HG02759 (cell line): ENCODE data around the gene FOXE3.

Experiments
- ATAC-seq: cut with Tn5 transposase; IDR thresholded peaks from one replicate; pipeline ENCODE4 v1.9.1; 2021; ENCODE audit warnings: mild to moderate bottlenecking, moderate library complexity; ENCODE audit not compliant: unreplicated experiment

Gene FOXE3

DNA sequence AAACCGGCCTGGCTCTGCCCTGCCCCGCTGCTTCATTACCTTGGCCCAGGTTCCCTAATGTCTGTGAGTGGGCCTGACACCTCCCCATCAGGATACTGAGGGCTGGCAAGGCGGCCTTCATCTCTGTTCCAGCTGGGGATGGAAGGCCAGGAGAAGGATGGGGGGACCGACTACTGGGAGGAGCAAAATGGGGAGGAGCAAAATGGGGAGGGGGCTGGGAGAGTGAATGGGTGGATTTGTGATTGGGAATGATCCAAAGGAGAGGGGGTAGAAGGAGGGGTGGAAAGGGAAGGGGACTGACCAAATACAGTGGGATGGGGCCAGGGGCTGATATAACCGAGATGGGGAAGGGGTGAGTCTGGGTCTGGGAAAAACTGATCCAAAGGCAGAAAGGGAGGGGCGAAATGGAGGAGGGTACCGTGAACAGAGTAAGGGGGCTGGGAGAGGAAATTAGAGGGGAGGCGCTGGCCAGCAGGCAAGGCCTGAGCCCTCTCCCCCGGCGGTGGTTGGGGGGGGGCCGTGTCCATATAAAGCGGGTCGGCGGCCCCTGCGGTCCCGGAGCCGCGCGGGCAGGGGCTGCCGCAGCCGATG, at the start of gene FOXE3:
TSS of gene FOXE3 (plus strand) at position 558 of the 591 bp plus-strand sequence. CDS start at position 589, 31 bp downstream.
- no peak for ATAC-seq

- no peak for ATAC-seq
Measured at GRCh38 chr1:47367651-47368050, 48.4 kb upstream of the FOXE3 start.

DNA sequence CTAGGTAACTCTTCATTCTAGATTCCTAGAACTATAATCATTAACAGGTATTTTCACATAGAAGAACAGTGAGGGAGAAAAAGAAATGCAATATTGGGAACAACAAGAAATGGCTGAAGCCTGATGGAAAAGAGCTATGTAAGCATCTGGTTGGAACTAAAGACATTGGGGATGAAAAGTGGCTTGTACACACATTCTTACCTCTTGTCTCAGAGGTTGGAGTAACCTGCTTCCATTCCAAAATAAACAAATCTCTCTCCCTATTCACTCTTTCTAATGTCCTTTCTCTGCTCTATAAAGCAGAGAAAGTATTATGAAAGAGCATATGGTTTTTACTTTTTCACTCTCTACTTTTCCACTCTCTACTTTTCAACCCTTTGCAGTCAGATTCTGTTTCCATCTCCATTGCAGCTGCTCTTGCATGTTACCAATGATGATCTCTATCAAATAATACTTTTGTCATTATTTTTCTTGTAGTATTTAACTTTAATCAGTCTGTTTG, 45.0 kb upstream of the FOXE3 start:
- no peak for ATAC-seq

- ATAC-seq: no peak
Measured at GRCh38 chr1:47374501-47374900, 41.6 kb upstream of the FOXE3 start.

DNA sequence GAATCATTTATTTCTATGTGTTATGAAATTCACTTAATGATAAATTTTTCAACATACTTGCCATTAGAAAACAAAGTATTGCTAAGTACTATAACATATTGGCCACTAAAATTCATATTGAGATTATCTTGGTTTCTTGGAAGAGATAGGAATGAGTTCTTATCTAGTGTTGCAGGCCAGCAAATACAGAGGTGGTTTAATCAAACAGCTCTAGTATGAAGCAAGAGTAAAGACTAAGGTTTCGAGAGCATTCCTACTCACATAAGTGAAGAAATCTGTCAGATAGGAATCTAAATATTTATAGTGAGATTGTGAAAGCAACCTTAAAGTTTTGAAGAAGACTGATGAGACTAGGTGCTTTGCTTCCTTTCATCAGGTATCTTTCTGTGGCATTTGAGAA, 37.9 kb upstream of the FOXE3 start:
- no peak for ATAC-seq

DNA sequence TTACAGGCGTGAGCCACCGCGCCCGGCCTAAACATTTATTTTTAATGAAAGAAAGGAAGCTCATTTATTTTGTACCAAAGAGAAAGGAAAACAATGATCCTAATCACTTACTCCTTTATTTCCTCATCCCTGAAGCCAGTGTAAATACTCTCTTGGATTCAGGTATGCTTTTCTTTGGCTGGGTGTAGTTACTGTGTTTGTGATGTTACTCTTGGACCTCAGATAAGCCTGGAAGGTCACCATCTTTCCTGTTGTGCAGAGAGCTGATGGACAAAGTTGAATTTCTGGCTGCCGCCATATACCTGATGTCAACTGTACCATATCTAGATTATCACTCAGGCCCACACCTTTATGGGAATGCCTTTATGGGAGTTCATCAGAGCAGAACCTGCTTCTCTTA, 35.4 kb upstream of the FOXE3 start:
- ATAC-seq: no peak

DNA sequence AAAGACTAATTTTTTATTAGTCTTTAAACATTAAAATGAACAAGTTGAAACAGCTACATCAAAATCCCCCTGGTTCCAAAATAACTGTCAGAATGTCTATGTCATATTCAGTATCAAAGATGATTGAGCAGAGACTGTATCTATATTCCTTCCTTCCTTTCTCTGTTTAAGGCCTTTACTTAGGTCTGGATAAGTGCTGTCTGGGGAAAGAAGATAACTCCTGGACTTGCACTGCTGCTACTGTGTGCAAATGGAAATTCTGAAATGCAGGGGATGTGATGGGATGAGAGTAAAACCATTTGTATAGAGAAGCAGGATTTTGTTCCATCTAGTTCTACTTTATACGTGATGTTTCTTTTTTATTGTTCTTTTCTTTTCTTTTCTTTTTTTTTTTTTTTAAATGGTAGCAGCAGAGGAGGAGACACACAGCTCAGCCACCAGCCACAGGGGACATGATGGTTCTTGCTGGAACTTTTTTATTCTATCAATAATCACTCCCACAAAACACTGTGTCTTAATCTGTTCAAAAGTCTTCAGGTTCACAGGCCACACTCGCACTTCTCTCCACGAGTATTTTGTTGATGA, 33.6 kb upstream of the FOXE3 start:
- ATAC-seq: no peak

GRCh38 chr1:47384083-47384482, 32.0 kb upstream of the FOXE3 start:
- no peak for ATAC-seq

- ATAC-seq: no peak
Measured at GRCh38 chr1:47385020-47385419, 31.1 kb upstream of the FOXE3 start.

DNA sequence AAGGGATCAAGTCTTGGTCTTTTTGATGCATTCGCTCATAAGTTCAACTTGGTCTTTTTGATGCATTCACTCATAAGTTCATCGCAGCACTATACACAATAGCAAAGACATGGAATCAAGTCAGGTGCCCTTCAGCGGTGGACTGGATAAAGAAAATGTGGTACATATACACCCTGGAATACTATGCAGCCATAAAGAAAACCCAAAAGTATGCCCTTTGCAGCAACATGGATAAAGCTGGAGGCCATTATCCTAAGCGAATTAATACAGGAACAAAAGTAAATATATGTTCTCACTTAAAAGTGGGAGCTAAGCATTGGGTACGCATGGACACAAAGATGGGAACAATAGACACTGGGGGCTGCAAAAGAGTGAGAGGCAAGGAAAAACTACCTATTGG, 29.8 kb upstream of the FOXE3 start:
- ATAC-seq: no peak

DNA sequence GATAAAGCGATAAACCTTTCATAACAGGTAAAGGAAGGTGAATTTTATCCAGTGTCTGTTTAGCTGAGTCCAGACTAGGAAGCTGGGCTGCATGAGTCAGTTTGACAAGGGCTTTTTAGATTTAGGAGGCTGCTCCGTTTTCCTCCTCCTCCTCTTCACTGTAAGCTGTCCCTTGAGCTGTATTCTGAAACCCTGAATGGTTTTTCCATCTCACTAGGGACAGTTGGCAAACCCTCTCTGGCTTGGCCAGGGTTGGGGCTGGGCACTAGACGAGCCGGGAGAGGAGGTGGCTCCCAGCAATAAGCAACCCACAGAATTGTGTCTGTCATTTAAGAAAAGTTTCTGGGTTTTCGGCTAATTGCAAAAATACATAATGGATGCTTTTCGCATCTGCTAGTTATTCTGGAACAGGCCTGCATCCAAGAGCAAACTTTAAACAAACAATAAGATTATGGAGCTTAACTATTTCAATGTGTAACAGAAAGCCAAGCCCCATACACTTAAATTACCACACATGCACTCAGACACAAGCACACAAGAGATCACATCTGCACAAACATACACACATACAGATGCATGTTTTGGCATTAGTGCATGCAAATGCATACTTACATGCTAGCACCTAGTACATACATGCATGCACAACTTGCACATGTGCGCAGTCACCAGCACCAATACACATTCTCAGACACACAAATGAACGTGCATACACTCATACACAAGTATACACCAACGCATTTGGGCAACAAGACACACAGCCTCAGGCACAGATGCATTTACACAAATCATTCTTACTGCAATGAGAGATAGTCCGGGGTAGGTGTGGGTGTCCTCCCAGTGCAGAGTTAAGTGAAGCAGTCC, 27.8 kb upstream of the FOXE3 start:
- peak; percentile 29 for ATAC-seq

DNA sequence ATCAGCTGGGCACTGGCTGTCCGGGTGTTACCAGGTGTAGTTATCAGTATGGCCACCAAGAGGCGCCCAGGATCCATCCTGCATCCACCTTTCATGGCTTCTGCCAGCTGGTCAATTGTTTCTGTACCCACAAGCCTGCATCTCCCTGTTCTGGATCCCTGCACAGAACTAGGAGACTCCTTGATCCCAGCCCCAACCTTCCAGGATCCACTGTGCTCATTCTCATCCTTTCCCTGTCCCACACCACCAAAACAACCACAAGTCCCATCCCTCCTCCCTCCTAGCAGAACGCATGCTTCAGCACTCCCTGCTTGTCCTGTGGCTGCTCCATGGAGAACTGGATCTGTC, 27.2 kb upstream of the FOXE3 start:
- ATAC-seq: peak; percentile 75

DNA sequence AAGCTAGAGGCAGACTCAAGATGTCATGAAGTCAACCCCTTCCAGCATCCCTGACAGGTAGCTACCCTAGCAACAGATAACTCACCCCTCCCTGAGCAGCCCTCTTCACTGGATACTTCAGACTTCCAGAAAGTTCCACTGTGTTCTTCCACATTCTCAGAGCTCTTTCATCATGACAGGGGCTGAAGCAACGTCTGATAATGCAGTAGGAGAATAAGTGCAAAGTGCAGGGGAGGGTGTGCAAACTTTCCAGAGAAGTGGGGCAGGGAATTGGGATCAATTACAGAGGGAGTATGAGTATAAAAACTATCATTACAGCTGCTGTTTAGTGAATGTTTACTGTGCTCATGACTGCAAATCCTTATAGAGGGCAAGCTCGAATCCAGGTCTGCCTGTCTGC, 26.4 kb upstream of the FOXE3 start:
- ATAC-seq: no peak

DNA sequence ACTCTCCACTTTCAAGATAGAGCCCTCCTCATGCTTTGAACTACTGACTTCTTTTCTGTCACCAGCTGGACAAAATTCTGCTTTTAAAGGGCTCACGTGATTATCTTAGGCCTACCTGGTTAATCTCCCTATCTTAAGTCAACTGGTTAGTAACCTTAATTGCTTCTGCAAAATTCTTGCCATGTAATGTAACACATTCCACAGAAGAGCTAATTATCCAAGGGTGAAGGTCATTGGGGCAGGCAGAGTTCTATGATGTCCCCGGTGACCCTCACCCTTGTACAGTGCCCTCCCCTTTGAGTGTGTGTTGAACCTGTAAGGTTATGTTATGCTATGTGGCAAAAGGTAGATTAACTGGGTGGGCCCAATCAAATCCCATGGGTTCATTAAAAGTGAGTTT, 25.2 kb upstream of the FOXE3 start:
- no peak for ATAC-seq

DNA sequence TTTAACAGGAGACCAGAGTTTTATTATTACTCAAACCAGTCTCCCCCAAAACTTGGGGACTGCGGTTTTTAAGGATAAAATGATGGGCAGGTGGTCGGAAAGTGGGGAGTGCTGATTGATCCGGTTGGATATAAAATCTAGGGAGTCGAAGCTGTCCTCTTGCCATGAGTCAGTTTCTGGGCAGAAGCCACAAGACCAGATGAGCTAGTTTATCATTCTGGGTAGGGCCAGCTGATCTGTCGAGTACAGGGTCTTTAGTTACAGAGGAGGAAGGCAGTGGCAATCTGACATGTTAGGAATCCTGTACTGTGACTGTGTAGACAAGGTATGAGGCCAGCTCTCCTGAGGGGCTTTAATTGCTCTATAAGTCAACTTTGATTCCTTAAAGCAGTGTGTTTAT, 22.9 kb upstream of the FOXE3 start:
- no peak for ATAC-seq

DNA sequence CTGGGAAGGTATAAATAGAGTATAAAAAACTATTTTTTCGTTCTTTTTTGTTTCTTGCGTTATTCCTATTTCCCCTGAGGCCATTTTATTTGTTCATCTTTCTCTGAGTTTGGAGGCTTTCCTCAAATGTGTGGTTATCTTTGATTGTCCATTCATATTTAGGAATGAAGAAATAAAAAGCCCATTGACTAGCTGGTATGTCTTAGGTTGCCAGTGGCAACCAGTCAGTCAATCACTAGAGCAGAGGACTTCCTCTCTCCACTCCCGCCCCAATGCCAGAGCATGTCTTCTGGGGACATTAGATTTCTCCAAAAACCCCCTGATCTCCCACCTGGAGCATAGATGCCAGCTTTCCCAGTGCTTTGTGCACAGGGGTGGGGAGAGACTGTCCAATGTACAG, 20.7 kb upstream of the FOXE3 start:
- ATAC-seq: no peak

DNA sequence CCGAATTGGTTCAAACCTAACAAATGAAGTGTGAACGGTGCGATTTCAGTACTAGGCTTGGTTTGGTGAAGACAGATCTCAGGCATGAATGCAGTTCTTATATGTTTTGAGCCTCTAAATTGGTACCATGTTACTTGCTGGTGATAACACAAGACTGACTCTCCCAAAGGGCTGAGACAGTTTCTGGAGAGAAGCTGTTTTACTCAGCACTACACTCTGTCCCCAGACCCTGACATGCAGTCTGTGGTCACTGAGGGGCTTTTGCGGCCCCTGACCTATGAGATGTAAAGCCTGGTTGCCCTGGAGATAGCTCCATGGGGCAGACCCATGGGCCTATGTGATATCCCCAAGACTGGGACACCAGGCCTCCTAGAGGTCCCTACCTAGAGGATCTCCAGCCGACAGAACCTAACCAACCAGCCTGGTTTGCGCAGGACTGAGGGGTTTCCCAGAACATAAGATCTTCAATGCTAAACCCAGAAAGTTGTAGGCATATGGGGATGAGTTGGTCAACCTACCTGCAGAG, 19.4 kb upstream of the FOXE3 start:
- ATAC-seq: no peak

- peak; percentile 47 for ATAC-seq
Measured at GRCh38 chr1:47399138-47399845, 16.8 kb upstream of the FOXE3 start.

DNA sequence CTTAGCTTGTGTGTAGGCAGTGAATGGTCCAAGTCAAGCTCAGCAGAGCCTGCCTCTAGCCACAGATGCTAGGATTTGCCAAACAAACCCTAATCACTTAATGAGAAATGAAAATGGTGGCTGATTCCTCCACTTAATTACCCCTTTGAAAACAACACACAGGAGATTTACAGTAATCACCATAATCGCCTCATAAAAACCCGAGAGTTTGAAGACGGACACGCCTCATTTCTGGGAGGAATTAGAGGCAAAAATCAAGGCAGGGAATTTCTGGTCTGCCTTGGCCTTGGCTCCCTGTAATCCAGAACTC, 16.3 kb upstream of the FOXE3 start:
- no peak for ATAC-seq

DNA sequence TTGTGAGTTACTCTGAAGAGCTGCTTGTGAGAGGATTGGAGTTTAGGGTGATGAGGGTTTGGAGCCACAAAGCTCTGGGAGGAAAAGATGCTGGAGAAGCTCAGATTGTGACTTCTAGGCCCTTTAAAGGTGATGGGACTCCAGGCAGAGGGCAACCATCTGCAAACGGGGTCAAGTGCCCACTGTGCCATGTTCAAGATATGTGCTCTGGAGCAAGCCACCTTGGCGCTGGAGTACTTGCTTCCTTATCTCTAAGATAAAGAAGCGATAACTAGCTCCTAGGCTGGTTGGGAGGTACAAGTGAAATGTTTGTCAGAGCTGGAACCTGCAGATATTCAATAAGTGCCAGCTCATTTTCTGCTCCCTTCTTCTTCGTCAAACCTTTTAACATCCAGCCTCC, 14.3 kb upstream of the FOXE3 start:
- no peak for ATAC-seq

GRCh38 chr1:47402591-47402990, 13.5 kb upstream of the FOXE3 start:
- ATAC-seq: no peak
